GM19025 (cell line): ENCODE measurements around the gene C10orf95.

Experiments used
- ATAC-seq: cut with Tn5 transposase; IDR thresholded peaks from one replicate; pipeline ENCODE4 v1.9.1; 2021; ENCODE audit warnings: mild to moderate bottlenecking, low read depth, moderate library complexity; ENCODE audit not compliant: unreplicated experiment

Gene C10orf95

GRCh38 chr10:102405108-102405571 is 46.2 kb downstream of the C10orf95 start:
- no peak for ATAC-seq

- ATAC-seq, result no peak
Observed at GRCh38 chr10:102404361-102405107, 46.8 kb downstream of the C10orf95 start.

- ATAC-seq, result no peak
Observed at GRCh38 chr10:102403115-102403514, 48.2 kb downstream of the C10orf95 start.

GRCh38 chr10:102402512-102402896 is 48.8 kb downstream of the C10orf95 start:
- ATAC-seq, result no peak

GRCh38 chr10:102401735-102402511 is 49.4 kb downstream of the C10orf95 start:
- ATAC-seq, result no peak

GRCh38 chr10:102401342-102401654 is 50.0 kb downstream of the C10orf95 start:
- ATAC-seq, result no peak

GRCh38 chr10:102400598-102401341 is 50.6 kb downstream of the C10orf95 start:
- no peak for ATAC-seq

GRCh38 chr10:102400076-102400475 is 51.3 kb downstream of the C10orf95 start:
- ATAC-seq, result no peak
